Cardiac septum (tissue), 1 donor: ENCODE results near the gene TAOK2. TPM values are rescaled to one million over a fixed set of nuclear protein-coding genes. Genes with fewer than 3 reads are reported as not detected.
"Not testable (repeated sequence)": the region's sequence is repeated elsewhere in the genome, so short reads cannot be mapped to it uniquely, and the experiment has no call there.

ENCODE experiments used
- DNase-seq: peaks from one replicate; pipeline ENCODE4 v3.0.0-alpha.2; 2020; ENCODE audit warnings: low spot score
- intact Hi-C: fragments of 100-400 bp; cut with DNase I; formaldehyde crosslinking; loops from one replicate; pipeline ENCODE4 v1.14.0; 2022
- total RNA-seq: library from RNA; stranded (reverse); fragmentation: NEBNext Ultra II Directional; extraction: Animal tissue kit (Norgen Biotek cat#: 25700); gene quantifications from one replicate; pipeline ENCODE4 v1.2.1, GENCODE V29; 2021
- donor health status: DM: no; HTN: no; CAD: no.

The TAOK2 gene
- total RNA-seq, 1 donor from 2014 or later, result 38.9 TPM

DNA sequence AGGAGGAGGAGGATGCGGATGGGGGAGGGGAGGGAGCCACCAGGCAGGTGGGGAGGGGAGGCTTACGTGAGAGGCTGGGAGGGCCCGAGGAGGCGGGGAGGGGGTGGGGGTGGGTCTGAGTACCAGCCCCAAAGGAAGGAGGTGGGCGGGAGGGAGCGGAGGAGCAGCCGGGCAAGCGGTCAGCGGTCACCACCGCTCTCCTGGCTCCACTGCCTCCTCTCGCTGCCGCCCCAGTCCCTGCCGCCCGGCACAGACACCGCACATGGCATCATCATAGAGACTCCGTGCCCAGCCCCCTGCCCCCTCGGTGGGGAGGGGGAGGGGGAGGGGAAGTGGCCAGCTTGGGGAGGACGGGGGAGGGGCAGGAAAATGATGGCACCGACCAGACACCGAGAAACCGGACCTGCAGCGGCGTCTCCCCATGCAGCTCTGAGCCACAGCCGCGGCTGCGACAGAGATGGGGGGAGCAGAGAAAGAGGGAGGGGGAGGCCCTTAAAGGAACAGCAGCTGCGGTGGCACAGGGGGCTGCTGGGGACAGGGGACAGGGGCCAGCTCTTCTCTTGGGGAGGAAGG is 57.3 kb downstream of the TAOK2 start, which contains the start of gene TLCD3B:
TLCD3B (minus strand) TSS at position 431 of the 573 bp plus-strand sequence. CDS start 744 bp downstream, outside the sequence.
- DNase-seq, result no peak
- intact Hi-C loops, result no loop called here

DNA sequence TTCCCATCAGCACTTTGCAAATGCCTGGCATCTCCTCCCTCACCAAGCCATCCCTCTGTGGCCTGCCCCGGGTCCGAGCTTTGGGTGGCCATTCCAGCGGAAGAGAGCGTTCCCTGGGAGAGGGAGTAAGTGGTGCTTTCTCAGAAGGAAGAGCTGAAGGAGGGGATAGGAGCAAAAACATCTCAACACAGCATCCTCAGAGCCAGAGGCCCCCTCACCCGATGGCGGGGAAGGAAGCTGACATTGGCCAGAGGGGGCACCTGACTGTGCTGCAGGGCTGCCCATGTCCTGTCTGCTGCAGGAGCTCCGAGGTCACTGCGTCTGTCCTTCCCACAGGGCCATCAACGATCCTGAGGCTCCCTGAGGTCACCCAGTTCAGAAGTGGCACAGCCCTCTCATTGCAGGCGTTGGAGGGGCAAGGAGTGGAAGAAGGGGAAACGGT is 57.8 kb downstream of the TAOK2 start:
- intact Hi-C loops, result no loop called here
- no peak for DNase-seq

DNA sequence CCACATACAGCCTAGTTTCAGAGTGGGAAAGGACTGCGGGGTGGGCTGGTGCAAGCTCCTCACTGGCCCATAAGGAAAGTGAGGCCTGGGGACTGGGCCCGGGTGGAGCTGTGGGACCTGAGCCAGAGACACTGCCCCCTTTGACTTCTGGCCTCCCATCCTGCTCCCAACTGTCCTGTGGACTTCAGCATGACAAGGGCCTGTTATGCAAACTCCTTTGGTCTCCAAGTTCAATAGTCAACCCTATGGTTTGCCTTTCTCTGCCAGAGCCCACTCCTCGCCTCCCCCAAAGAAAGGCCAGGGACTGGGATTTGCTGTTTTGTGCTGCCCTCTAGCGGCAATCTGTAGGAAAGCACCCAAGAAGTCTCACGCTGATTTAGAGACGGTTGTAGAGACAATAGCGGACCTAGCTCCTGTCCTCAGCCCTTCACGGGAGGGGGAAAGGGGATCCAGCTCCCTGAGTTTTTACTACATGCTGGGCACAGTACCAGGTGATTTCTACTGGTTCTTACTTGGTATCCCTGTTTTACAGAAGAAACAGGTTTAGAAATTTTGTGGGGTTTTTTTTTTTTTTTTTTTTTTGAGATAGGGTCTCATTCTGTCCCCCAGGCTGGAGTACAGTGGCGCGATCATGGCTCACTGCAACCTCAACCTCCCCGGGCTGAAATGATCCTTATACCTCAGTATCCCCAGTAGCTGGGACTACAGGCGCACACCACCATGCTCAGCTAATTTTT is 58.6 kb downstream of the TAOK2 start:
- no peak for DNase-seq
- intact Hi-C loops, result no loop called here

DNA sequence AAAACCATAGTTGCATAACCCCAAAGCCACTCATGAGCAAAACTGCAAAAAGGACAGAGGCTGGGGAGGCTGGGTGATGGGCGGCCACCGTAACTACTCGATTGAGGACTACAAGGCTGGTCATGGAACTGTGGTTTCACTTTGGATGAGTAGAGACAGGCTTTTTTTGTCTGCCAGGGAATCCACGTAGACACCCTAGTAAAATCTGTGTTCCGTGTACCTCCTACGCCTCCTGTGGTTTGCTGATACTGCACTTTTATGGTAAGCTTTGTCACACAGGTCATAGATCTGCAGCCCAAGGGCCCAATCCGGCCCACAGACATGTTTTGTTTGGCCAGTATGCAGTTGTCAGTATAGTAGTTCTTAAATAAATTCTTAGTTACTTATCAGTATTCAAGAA is 59.6 kb downstream of the TAOK2 start:
- no peak for DNase-seq
- intact Hi-C loops, result no loop called here

DNA sequence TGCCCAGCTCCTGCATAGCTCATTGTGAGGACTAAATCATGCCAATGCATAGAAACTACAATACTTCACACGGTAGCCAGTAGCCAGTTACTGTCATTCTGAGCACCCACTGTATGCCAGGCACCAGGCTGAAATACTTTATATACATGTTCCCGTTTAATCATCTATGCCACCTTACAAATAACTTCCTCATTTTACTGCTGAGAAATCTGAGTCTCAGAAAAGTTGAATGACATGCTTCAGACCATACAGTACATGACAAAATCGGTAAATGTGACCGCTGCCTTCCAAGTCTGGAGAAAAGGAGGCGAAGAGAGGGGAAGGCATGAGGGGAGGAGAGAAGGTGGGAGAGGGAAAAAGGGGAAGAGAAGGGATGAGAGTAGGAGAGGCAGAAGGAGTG is 66.6 kb downstream of the TAOK2 start:
- DNase-seq, result no peak
- intact Hi-C loops, result no loop called here

DNA sequence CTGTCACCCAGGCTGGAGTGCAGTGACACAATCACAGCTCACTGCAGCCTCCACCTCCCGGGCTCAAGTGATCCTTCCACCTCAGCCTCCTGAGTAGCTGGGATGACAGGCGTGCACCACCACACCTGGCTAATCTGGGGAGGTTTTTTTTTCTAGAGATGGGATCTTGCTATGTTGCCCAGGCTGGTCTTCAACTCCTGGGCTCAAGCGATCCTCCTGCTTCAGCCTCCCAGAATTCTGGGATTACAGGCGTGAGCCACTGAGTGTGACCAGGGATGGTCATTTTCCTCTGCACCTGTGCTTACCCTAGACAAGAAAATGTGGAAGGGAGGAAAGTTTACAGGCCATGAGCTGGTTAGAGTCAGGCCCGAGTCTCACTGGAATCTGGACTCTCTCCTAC is 67.0 kb downstream of the TAOK2 start:
- DNase-seq, intact Hi-C loops: not testable (repeated sequence)

DNA sequence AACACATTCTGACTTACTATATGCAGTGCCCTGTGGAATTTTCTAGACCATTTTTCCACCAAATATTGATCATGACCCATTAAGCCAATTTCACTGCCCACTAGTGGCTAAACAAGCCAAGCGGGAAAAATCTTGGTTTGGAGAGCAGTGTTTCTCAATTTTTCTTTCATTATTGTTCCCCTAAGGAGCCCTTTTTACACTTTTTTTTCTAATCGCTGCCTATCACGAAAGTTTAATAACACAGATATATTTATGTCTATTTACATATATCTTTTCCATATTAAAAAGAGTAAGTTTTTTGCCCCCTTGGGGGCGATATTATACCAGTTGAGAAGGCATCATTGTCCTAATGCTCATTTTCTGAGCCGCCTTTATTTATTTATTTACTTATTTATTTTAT is 68.2 kb downstream of the TAOK2 start:
- intact Hi-C loops, result no loop called here
- no peak for DNase-seq

Other genes starting within 250 kb of the TAOK2 start
- 0.94 TPM for gene C16orf54, start 227.9 kb upstream of the TAOK2 start, total RNA-seq
- gene ZG16, start 195.6 kb upstream of the TAOK2 start, total RNA-seq, result not detected
- gene KIF22, start 183.1 kb upstream of the TAOK2 start, total RNA-seq, result 21.8 TPM
- 72.4 TPM for gene MAZ, start 167.3 kb upstream of the TAOK2 start, total RNA-seq
- gene PRRT2, start 161.7 kb upstream of the TAOK2 start, total RNA-seq, result 2.1 TPM
- 15.6 TPM for gene PAGR1, start 157.7 kb upstream of the TAOK2 start, total RNA-seq
- gene MVP, start 153.4 kb upstream of the TAOK2 start, total RNA-seq, result 60.2 TPM
- gene CDIPT, start 110.6 kb upstream of the TAOK2 start, total RNA-seq, result 73.8 TPM
- 1.2 TPM for gene SEZ6L2, start 74.3 kb upstream of the TAOK2 start, total RNA-seq
- 0.38 TPM for gene ASPHD1, start 73.4 kb upstream of the TAOK2 start, total RNA-seq
- 10.7 TPM for gene KCTD13, start 47.6 kb upstream of the TAOK2 start, total RNA-seq
- 66.4 TPM for gene TMEM219, start 11.8 kb upstream of the TAOK2 start, total RNA-seq
- gene HIRIP3, start 21.7 kb downstream of the TAOK2 start, total RNA-seq, result 17.4 TPM
- 36.8 TPM for gene INO80E, start 22.4 kb downstream of the TAOK2 start, total RNA-seq
- 0.38 TPM for gene DOC2A, start 37.2 kb downstream of the TAOK2 start, total RNA-seq
- gene C16orf92, start 49.3 kb downstream of the TAOK2 start, total RNA-seq, result not detected
- not detected for gene TLCD3B, start 57.4 kb downstream of the TAOK2 start, total RNA-seq
- 3,068 TPM for gene ALDOA, start 91.9 kb downstream of the TAOK2 start, total RNA-seq
- 44.1 TPM for gene PPP4C, start 102.1 kb downstream of the TAOK2 start, total RNA-seq
- gene TBX6, start 118.1 kb downstream of the TAOK2 start, total RNA-seq, result 0.57 TPM
- gene YPEL3, start 122.3 kb downstream of the TAOK2 start, total RNA-seq, result 43.2 TPM
- gene GDPD3, start 139.7 kb downstream of the TAOK2 start, total RNA-seq, result 3.0 TPM
- 47.8 TPM for gene MAPK3, start 149.4 kb downstream of the TAOK2 start, total RNA-seq
- 7.4 TPM for gene CORO1A, start 209.7 kb downstream of the TAOK2 start, total RNA-seq
- 59.6 TPM for gene BOLA2B, start 219.8 kb downstream of the TAOK2 start, total RNA-seq
- gene SLX1A, start 220.0 kb downstream of the TAOK2 start, total RNA-seq, result 24.9 TPM
- 7.0 TPM for gene SULT1A3, start 225.4 kb downstream of the TAOK2 start, total RNA-seq